IPS-NIHi7 (cell line): ENCODE data around the gene CEL.
"Not testable (repeated sequence)": the region's sequence is repeated elsewhere in the genome, so short reads cannot be mapped to it uniquely, and the experiment has no call there.

ENCODE experiments used
- DNase-seq: peaks from one replicate; pipeline ENCODE4 v3.0.0; 2012; ENCODE audit warnings: mixed read lengths; ENCODE audit errors: extremely low spot score

Gene CEL

DNA sequence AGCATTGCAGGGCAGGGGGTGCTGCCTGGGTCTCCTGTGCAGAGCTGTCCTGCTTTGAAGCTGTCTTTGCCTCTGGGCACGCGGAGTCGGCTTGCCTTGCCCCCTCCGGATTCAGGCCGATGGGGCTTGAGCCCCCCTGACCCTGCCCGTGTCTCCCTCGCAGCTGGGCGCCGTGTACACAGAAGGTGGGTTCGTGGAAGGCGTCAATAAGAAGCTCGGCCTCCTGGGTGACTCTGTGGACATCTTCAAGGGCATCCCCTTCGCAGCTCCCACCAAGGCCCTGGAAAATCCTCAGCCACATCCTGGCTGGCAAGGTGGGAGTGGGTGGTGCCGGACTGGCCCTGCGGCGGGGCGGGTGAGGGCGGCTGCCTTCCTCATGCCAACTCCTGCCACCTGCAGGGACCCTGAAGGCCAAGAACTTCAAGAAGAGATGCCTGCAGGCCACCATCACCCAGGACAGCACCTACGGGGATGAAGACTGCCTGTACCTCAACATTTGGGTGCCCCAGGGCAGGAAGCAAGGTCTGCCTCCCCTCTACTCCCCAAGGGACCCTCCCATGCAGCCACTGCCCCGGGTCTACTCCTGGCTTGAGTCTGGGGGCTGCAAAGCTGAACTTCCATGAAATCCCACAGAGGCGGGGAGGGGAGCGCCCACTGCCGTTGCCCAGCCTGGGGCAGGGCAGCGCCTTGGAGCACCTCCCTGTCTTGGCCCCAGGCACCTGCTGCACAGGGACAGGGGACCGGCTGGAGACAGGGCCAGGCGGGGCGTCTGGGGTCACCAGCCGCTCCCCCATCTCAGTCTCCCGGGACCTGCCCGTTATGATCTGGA is 2.7 kb downstream of the CEL start:
- DNase-seq, result no peak

DNA sequence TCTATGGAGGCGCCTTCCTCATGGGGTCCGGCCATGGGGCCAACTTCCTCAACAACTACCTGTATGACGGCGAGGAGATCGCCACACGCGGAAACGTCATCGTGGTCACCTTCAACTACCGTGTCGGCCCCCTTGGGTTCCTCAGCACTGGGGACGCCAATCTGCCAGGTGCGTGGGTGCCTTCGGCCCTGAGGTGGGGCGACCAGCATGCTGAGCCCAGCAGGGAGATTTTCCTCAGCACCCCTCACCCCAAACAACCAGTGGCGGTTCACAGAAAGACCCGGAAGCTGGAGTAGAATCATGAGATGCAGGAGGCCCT is 3.2 kb downstream of the CEL start:
- DNase-seq, result no peak

DNA sequence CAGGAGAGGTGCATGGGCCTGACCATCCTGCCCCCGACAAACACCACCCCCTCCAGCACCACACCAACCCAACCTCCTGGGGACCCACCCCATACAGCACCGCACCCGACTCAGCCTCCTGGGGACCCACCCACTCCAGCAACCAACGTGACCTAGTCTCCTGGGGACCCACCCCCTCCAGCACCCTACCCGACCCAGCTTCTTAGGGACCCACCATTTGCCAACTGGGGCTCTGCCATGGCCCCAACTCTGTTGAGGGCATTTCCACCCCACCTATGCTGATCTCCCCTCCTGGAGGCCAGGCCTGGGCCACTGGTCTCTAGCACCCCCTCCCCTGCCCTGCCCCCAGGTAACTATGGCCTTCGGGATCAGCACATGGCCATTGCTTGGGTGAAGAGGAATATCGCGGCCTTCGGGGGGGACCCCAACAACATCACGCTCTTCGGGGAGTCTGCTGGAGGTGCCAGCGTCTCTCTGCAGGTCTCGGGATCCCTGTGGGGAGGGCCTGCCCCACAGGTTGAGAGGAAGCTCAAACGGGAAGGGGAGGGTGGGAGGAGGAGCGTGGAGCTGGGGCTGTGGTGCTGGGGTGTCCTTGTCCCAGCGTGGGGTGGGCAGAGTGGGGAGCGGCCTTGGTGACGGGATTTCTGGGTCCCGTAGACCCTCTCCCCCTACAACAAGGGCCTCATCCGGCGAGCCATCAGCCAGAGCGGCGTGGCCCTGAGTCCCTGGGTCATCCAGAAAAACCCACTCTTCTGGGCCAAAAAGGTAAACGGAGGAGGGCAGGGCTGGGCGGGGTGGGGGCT is 4.6 kb downstream of the CEL start:
- no peak for DNase-seq

DNA sequence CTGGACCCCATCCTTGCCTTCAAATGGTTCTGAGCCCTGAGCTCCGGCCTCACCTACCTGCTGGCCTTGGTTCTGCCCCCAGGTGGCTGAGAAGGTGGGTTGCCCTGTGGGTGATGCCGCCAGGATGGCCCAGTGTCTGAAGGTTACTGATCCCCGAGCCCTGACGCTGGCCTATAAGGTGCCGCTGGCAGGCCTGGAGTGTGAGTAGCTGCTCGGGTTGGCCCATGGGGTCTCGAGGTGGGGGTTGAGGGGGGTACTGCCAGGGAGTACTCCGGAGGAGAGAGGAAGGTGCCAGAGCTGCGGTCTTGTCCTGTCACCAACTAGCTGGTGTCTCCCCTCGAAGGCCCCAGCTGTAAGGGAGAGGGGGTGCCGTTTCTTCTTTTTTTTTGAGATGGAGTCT is 5.2 kb downstream of the CEL start:
- no peak for DNase-seq

DNA sequence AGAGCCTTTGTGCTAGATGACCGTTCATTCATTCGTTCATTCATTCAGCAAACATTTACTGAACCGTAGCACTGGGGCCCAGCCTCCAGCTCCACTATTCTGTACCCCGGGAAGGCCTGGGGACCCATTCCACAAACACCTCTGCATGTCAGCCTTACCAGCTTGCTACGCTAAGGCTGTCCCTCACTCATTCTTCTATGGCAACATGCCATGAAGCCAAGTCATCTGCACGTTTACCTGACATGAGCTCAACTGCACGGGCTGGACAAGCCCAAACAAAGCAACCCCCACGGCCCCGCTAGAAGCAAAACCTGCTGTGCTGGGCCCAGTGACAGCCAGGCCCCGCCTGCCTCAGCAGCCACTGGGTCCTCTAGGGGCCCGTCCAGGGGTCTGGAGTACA is 6.0 kb downstream of the CEL start:
- DNase-seq, result no peak

DNA sequence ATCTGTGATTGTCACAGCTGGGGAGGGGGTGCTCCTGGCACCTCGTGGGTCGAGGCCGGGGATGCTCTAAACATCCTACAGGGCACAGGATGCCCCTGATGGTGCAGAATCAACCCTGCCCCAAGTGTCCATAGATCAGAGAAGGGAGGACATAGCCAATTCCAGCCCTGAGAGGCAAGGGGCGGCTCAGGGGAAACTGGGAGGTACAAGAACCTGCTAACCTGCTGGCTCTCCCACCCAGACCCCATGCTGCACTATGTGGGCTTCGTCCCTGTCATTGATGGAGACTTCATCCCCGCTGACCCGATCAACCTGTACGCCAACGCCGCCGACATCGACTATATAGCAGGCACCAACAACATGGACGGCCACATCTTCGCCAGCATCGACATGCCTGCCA is 6.7 kb downstream of the CEL start:
- DNase-seq, result not testable (repeated sequence)

DNA sequence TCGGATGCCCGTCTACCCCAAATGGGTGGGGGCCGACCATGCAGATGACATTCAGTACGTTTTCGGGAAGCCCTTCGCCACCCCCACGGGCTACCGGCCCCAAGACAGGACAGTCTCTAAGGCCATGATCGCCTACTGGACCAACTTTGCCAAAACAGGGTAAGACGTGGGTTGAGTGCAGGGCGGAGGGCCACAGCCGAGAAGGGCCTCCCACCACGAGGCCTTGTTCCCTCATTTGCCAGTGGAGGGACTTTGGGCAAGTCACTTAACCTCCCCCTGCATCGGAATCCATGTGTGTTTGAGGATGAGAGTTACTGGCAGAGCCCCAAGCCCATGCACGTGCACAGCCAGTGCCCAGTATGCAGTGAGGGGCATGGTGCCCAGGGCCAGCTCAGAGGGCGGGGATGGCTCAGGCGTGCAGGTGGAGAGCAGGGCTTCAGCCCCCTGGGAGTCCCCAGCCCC is 8.8 kb downstream of the CEL start:
- not testable (repeated sequence) for DNase-seq

DNA sequence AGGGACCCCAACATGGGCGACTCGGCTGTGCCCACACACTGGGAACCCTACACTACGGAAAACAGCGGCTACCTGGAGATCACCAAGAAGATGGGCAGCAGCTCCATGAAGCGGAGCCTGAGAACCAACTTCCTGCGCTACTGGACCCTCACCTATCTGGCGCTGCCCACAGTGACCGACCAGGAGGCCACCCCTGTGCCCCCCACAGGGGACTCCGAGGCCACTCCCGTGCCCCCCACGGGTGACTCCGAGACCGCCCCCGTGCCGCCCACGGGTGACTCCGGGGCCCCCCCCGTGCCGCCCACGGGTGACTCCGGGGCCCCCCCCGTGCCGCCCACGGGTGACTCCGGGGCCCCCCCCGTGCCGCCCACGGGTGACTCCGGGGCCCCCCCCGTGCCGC is 9.2 kb downstream of the CEL start:
- DNase-seq, result not testable (repeated sequence)

DNA sequence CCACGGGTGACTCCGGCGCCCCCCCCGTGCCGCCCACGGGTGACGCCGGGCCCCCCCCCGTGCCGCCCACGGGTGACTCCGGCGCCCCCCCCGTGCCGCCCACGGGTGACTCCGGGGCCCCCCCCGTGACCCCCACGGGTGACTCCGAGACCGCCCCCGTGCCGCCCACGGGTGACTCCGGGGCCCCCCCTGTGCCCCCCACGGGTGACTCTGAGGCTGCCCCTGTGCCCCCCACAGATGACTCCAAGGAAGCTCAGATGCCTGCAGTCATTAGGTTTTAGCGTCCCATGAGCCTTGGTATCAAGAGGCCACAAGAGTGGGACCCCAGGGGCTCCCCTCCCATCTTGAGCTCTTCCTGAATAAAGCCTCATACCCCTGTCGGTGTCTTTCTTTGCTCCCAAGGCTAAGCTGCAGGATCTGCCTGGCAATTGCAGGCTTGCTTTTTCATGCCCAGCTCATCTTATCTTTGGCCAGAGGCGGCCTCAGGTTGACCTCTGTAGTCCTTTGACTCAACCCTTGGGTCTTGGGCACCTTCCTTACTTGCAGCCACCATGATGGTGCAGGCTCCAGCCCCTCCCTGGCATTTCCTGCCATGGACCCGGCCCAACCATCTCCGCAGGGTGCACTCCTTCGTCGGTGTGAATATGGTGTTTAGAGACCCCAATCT is 9.8 kb downstream of the CEL start:
- DNase-seq, result no peak

DNA sequence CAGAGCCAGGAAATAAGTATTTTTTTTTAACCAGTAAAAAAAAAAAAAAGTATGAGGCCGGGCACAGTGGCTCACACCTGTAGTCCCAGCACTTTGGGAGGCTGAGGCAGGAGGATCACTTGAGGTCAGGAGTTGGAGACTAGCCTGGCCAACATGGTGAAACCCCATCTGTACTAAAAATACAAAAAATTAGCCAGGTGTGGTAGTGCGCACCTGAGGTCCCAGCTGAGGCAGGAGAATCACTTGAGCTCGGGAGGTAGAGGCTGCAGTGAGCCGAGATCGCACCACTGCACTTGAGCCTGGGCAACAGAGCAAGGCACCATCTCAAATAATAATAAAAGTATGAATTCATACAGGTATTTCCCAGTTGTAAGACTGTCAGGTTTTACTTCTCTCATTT is 10.4 kb downstream of the CEL start:
- DNase-seq, result not testable (repeated sequence)

DNA sequence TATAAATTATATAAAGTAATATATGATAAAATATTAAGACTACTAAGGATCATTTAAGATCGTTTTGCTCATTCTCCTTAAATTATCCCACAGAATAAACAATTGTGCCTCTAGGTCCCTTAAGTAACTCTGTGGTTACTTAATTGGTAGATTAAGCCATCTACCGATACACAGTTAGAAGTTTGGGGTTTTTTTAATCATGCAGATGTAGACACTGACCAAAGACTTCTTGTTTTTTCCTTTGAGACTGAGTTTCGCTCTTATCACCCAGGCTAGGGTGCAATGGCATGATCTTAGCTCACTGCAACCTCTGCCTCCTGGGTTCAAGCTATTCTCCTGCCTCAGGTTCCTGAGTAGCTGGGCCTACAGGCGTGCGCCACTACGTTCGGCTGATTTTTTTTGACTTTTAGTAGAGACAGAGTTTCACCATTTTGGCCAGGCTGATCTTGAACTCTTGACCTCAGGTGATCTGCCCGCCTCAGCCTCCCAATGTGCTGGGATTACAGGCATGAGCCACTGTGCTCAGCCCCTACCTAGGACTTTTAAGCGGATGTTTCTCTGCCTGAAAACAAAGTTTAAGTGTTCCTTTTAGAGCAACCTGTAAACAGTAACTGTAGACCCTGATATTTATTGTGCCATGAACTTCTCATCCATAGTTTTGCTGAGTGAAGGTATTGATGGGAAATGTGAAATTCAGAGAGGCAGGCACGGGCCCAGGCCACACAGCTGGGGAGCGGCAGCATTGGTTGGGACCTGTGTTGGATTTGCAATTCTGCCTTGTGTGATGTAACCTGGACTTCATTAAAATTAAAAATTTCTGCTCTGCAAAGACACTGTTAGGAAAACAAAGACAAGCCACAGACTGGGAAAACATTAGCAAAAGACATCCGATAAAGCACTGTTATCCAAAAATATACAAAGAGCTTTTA is 11.6 kb downstream of the CEL start:
- DNase-seq, result no peak

DNA sequence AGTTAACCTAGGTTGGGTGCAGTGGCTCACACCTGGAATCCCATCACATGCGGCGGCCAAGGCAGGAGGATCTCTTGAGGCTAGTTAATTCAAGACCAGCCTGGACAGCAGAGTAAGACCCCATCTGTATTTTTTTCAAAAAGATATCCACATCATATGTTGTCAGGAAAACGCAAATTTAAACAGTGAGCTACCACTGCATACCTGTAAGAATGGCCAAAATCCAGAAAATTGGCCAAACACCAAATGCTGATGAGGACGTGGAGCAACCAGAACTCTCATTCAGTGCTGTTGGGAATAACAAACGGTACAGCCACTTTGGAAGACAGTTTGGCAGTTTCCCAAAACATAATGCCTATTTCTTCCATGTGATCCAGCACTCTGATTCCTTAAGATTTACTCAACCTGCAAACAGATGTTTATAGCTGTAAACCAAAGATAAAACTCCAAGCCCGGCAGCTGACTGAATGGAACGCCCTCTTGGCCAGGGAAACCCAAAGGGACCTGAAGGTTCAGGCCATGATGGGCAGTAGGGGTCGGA is 12.4 kb downstream of the CEL start:
- DNase-seq, result no peak

DNA sequence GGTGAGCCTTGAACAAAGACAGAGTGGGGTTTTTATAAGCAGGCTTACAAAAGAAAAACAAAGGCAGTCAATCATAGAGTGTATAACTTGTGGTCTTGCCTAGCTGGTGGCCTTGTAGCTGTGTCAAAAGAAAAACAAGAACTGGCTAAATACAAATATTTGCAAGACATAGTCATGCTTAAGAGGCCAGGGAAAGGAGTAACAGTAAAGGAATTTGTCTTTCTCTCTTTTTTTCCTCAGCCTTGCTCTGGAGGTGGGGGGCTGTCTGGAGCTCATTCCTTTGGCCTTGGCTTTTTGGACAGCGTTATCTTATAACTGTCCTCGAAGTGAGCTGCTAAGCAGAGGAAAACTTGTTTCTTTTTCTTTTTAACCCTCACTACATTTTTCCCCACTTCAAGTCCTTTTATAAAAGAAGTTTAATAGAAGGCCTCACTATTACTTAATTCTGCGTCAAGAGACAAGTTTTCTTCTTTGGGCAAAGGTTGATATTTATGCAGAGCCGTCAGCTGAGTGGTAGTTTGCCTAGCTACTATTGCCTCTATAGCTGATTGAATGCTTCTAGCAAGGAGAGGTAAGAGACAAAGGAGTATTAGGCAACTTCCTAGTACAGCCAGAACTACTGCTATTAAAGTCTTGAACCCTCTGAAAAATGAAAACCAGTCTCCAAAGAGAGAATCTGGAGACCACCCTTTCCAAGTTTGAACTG is 14.3 kb downstream of the CEL start:
- DNase-seq, result no peak

DNA sequence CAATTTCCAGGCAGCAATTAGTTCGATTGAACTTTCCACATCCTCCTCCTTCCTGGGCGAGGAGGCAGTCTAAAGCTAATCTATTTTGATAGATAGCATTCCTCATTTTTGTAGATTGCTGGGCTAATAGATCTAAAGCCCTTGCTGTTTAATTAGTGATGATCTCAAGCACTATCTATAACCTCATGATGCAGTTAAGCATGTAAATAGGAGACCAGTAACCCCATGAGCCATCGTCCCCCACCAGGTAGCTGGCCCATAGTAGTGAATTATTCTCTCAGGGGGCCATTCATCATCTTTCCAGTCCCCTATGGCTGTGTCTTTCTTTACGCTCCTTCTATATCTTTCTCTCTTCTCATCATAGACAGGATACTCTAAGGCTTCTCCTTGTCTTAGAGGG is 14.9 kb downstream of the CEL start:
- DNase-seq, result no peak

DNA sequence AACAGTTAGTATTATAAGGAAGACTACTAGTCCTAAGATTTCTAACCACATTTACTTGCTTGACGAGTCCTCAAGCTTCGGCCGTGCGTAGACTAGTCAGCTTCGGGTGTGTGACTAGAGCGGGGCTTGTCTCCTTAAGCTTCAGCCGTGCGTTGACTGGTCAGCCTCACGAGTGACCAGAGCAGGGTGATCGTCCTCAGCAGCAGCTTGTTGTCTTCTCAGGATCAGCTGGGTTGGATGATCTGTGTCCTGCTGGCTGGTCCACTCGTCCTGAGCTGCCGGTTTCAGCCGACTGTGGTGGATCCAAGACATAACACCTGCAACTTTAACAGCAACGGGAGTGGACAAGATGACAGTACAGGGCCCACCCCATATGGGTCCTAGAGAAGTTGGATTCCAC is 16.7 kb downstream of the CEL start:
- DNase-seq, result no peak

DNA sequence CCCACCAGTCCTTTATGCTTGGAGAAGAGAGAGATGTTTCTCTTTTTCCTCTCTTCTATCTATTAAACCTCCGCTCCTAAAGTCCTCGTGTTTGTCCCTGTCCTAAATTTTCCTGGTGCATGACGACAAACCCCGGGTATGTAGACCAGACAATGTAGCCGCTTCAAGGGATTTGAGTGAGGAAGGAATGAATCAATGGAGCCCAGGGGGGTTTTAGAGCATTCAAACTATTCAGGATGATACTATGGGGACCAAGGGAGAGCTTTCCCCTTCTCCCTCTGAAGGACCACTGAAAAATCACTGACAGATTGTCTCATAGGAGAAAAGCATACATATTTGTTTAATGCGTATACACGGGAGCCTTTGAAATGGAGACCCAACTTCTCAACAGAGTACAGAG is 18.4 kb downstream of the CEL start:
- DNase-seq, result no peak

DNA sequence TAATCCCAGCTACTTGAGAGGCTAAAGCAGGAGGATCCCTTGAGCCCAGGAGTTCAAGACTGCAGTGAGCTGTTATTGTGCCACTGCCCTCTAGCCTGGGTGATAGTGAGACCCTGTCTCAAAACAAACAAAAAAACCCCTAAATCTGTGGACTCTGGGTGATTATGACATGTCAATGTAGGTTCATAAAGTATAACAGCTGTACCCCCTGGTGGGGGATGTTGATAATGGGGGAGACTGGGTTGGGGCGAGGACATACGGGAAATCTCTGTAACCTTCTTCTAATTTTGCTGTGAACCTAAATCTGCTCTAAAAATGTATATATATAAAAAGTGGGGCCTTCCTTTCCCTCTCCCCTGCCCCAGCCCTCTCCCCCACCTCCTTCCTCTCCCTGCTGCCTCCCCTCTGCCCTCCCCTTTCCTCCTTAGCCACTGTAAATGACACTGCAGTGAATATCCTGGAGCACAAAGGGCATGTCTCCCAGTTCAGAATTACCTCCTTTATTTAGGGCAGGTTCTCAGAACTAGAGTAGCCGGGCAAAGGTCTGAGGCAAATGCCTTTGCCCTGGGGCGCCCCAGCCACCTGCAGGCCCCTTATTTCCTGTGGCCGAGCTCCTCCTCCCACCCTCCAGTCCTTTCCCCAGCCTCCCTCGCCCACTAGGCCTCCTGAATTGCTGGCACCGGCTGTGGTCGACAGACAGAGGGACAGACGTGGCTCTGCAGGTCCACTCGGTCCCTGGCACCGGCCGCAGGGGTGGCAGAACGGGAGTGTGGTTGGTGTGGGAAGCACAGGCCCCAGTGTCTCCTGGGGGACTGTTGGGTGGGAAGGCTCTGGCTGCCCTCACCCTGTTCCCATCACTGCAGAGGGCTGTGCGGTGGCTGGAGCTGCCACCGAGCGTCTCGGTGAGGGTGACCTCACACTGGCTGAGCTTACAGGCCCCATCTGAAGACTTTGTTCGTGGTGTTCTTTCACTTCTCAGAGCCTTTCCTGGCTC is 19.3 kb downstream of the CEL start:
- DNase-seq, result not testable (repeated sequence)

DNA sequence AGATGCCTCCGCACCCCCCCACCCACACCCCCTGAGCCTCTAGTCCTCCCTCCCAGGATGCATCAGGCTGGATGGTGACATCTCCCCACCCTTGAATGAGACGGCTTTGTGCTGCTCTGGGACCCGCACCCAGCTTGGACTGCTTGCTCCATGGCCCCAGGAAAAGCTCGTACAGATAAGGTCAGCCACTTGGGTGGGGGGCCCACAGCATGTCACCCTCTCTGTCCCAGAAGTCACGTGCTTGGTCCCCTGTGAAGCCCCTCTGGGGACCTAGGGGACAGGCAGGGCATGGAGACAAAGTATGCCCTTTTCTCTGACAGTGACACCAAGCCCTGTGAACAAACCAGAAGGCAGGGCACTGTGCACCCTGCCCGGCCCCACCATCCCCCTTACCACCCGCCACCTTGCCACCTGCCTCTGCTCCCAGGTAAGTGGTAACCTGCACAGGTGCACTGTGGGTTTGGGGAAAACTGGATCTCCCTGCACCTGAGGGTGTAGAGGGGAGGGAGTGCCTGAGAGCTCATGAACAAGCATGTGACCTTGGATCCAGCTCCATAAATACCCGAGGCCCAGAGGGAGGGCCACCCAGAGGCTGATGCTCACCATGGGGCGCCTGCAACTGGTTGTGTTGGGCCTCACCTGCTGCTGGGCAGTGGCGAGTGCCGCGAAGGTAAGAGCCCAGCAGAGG is 20.3 kb downstream of the CEL start:
- DNase-seq, result not testable (repeated sequence)

DNA sequence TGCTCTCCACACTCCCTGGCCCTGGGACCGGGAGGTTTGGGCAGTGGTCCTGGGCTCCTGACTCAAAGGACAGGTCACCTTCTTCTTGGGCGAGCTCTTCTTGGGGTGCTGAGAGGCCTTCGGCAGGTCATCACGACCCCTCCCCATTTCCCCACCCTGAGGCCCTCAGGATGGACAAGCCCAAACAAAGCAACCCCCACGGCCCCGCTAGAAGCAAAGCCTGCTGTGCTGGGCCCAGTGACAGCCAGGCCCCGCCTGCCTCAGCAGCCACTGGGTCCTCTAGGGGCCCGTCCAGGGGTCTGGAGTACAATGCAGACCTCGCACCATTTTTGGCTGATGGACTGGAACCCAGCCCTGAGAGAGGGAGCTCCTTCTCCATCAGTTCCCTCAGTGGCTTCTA is 21.9 kb downstream of the CEL start:
- not testable (repeated sequence) for DNase-seq
